ENCODE data around the gene PDYN.

DNA sequence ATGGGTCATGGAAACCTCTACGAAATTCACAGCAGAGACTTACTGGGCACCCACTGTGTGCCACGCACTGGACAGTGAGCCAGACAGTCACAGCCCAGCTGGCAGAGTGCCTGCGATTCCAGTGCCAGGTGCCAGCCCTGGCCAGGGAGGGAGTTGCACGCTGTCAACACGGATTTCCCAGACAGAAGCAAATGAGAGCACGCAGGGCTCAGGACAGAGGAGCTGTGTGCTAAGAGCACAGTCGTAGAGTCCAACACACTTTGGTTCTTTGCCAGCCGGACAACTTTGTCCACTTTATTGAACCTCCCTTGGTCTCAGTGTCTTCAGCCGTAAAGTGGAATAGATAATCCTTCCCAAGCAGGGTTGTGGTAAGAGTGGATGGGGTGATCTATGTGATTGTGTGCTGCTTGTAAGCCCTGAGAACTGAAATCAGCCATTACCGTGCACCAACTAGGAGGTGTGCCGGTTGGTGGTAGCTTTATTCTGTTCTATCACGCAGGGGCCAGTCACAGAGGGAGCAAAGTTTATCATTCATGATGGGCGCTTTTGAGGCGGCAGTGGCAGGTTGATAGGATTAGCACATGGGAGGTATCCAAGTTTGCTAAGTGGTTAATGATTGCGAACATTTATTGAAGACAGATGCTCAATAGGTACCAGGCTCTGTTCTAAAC lies 58.0 kb downstream of the PDYN start:
- TF ChIP-seq, protein P1, sequence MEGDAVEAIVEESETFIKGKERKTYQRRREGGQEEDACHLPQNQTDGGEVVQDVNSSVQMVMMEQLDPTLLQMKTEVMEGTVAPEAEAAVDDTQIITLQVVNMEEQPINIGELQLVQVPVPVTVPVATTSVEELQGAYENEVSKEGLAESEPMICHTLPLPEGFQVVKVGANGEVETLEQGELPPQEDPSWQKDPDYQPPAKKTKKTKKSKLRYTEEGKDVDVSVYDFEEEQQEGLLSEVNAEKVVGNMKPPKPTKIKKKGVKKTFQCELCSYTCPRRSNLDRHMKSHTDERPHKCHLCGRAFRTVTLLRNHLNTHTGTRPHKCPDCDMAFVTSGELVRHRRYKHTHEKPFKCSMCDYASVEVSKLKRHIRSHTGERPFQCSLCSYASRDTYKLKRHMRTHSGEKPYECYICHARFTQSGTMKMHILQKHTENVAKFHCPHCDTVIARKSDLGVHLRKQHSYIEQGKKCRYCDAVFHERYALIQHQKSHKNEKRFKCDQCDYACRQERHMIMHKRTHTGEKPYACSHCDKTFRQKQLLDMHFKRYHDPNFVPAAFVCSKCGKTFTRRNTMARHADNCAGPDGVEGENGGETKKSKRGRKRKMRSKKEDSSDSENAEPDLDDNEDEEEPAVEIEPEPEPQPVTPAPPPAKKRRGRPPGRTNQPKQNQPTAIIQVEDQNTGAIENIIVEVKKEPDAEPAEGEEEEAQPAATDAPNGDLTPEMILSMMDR (IDR thresholded peaks at IDR 0.05): no peak
- peak in 2 of 3 donors; percentile 8 for TF ChIP-seq POLR2AphosphoS5 (IDR thresholded peaks at IDR 0.05)
- no peak for TF ChIP-seq EP300 (IDR thresholded peaks at IDR 0.05; ENCODE audit: low read depth)
